ENCODE results near the gene DHX30. TPM values are rescaled to one million over a fixed set of nuclear protein-coding genes. Genes with fewer than 3 reads are reported as not detected.

DHX30 gene
- total and polyA plus RNA-seq, 2 of the 8 experiments (the other 6 are each of a cell fraction or from before 2014, with no cell fraction given), result 82.4 to 97.9 TPM

DNA sequence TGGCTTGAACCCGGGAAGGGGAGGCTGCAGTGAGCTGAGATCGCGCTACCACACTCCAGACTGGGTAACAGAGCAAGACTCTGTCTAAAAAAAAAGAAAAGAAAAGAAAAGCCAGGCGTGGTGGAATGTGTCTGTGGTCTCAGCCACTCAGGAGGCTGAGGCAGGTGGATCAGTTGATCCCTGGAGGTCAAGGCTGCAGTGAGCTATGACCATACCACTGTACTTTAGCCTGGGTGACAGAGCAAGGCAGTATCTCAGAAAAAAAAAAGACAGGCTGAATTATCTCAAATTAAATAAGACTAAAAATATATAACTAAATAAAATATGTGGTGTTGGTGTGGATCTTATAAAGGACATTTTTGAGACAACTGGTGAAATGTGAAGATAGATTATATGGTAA is 41.9 kb upstream of the DHX30 start (continued):
- TF ChIP-seq POU5F1 (IDR thresholded peaks at IDR 0.05; ENCODE audit: low read depth, low read length) (no peak), CBX5 (IDR thresholded peaks at IDR 0.05; ENCODE audit: low read depth, low read length) (no peak), POLR2AphosphoS5 (IDR thresholded peaks at IDR 0.05; ENCODE audit: low read depth, low read length) (no peak), FOSL1 (IDR thresholded peaks at IDR 0.05; ENCODE audit: insufficient read depth, low read depth, low read length) (no peak), TEAD4 (IDR thresholded peaks at IDR 0.05; ENCODE audit: low read depth, low read length) (no peak)
- TF ChIP-seq, protein P1, sequence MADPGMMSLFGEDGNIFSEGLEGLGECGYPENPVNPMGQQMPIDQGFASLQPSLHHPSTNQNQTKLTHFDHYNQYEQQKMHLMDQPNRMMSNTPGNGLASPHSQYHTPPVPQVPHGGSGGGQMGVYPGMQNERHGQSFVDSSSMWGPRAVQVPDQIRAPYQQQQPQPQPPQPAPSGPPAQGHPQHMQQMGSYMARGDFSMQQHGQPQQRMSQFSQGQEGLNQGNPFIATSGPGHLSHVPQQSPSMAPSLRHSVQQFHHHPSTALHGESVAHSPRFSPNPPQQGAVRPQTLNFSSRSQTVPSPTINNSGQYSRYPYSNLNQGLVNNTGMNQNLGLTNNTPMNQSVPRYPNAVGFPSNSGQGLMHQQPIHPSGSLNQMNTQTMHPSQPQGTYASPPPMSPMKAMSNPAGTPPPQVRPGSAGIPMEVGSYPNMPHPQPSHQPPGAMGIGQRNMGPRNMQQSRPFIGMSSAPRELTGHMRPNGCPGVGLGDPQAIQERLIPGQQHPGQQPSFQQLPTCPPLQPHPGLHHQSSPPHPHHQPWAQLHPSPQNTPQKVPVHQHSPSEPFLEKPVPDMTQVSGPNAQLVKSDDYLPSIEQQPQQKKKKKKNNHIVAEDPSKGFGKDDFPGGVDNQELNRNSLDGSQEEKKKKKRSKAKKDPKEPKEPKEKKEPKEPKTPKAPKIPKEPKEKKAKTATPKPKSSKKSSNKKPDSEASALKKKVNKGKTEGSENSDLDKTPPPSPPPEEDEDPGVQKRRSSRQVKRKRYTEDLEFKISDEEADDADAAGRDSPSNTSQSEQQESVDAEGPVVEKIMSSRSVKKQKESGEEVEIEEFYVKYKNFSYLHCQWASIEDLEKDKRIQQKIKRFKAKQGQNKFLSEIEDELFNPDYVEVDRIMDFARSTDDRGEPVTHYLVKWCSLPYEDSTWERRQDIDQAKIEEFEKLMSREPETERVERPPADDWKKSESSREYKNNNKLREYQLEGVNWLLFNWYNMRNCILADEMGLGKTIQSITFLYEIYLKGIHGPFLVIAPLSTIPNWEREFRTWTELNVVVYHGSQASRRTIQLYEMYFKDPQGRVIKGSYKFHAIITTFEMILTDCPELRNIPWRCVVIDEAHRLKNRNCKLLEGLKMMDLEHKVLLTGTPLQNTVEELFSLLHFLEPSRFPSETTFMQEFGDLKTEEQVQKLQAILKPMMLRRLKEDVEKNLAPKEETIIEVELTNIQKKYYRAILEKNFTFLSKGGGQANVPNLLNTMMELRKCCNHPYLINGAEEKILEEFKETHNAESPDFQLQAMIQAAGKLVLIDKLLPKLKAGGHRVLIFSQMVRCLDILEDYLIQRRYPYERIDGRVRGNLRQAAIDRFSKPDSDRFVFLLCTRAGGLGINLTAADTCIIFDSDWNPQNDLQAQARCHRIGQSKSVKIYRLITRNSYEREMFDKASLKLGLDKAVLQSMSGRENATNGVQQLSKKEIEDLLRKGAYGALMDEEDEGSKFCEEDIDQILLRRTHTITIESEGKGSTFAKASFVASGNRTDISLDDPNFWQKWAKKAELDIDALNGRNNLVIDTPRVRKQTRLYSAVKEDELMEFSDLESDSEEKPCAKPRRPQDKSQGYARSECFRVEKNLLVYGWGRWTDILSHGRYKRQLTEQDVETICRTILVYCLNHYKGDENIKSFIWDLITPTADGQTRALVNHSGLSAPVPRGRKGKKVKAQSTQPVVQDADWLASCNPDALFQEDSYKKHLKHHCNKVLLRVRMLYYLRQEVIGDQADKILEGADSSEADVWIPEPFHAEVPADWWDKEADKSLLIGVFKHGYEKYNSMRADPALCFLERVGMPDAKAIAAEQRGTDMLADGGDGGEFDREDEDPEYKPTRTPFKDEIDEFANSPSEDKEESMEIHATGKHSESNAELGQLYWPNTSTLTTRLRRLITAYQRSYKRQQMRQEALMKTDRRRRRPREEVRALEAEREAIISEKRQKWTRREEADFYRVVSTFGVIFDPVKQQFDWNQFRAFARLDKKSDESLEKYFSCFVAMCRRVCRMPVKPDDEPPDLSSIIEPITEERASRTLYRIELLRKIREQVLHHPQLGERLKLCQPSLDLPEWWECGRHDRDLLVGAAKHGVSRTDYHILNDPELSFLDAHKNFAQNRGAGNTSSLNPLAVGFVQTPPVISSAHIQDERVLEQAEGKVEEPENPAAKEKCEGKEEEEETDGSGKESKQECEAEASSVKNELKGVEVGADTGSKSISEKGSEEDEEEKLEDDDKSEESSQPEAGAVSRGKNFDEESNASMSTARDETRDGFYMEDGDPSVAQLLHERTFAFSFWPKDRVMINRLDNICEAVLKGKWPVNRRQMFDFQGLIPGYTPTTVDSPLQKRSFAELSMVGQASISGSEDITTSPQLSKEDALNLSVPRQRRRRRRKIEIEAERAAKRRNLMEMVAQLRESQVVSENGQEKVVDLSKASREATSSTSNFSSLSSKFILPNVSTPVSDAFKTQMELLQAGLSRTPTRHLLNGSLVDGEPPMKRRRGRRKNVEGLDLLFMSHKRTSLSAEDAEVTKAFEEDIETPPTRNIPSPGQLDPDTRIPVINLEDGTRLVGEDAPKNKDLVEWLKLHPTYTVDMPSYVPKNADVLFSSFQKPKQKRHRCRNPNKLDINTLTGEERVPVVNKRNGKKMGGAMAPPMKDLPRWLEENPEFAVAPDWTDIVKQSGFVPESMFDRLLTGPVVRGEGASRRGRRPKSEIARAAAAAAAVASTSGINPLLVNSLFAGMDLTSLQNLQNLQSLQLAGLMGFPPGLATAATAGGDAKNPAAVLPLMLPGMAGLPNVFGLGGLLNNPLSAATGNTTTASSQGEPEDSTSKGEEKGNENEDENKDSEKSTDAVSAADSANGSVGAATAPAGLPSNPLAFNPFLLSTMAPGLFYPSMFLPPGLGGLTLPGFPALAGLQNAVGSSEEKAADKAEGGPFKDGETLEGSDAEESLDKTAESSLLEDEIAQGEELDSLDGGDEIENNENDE (IDR thresholded peaks at IDR 0.05; ENCODE audit: insufficient replicate concordance, low read length), result no peak
